Measurements from ENCODE around the gene CNR2. TPM values are rescaled to one million over a fixed set of nuclear protein-coding genes. Genes with fewer than 3 reads are reported as not detected.

CNR2 gene
- total and polyA plus RNA-seq, 2 of the 4 experiments (the other 2 are of a cell fraction), result not detected

- no peak overlapping the region for H3K4me2 ChIP-seq (ENCODE audit: low read depth, low read length)
- no peak overlapping the region for H2AK5ac ChIP-seq (ENCODE audit: low read depth, low read length)
- H3K79me1 ChIP-seq (ENCODE audit: low read depth in 1 of 2, low read length in 2 of 2), result no peaks in the 10 kb centered on the region
- H2AK9ac ChIP-seq (replicated peaks; ENCODE audit: low read depth, low read length, poor library complexity), result no peak overlapping the region
- ChIA-PET POLR2A (ENCODE audit: unreplicated experiment) (no interaction called here), CTCF (interaction anchor here (1.0 to 1.6 kb wide), 4 partner anchors 106 to 145 kb away, joined by 3 to 7 read pairs (median 4); no protein-coding TSS in a partner anchor)
- dilution Hi-C loops (cut with HindIII; ENCODE audit: low sequenced_read_pairs, unreplicated experiment), result no loop called here
- no peaks in the 10 kb centered on the region for H4K20me1 ChIP-seq (ENCODE audit: insufficient read depth, low read length)
- TF ChIP-seq POLR2A (IDR thresholded peaks at IDR 0.05; ENCODE audit: low read depth, low read length) (no peak), MAZ (IDR thresholded peaks at IDR 0.05; ENCODE audit: borderline replicate concordance, low read depth, low read length) (no peak), SMC3 (IDR thresholded peaks at IDR 0.05; ENCODE audit: low read depth, low read length) (peak; percentile 58), MXI1 (IDR thresholded peaks at IDR 0.05; ENCODE audit: borderline replicate concordance, low read depth, low read length) (no peak), CTCF (conservative IDR thresholded peaks at IDR 0.05; ENCODE audit: low read depth, low read length) (peak; percentile 67), RAD21 (IDR thresholded peaks at IDR 0.05; ENCODE audit: low read length) (peak; percentile 75), NFE2L2 (IDR thresholded peaks at IDR 0.05; ENCODE audit: low read depth, low read length) (no peak)
- BruUV-seq (replicated peaks), result no TSS peak
- no peak overlapping the region for H3K27ac ChIP-seq (ENCODE audit: insufficient read depth, low read length)
- no peak overlapping the region for H4K8ac ChIP-seq (ENCODE audit: low read depth in 2 of 2, low read length in 2 of 2)
- H3K4me3 ChIP-seq (ENCODE audit: insufficient read depth, low read depth, low read length), result no peak overlapping the region
- H3K4me1 ChIP-seq (ENCODE audit: control insufficient read depth, insufficient read depth, low read length), result peaks cover 2% of the 10 kb centered on the region; the same call in 1 of the 2 replicates
- peak overlapping the region; percentile 21 for H2AFZ ChIP-seq (replicated peaks; ENCODE audit: low read length, poor library complexity)
- H3K9me1 ChIP-seq (ENCODE audit: insufficient read depth, low read length), result 0 out of 2 replicates have a peak, but pooled peaks cover 4% of the 10 kb centered on the region
- H3K14ac ChIP-seq (replicated peaks; ENCODE audit: low read depth, low read length), result no peak overlapping the region
- no peak overlapping the region for H3K56ac ChIP-seq (ENCODE audit: extremely low read depth, insufficient read depth, low read length)
- in situ Hi-C loops (cut with MboI; ENCODE audit: low sequenced_read_pairs), result no loop called here
- no peak overlapping the region for H4K5ac ChIP-seq (ENCODE audit: low read depth, low read length)
- H3K4ac ChIP-seq (ENCODE audit: low read depth, low read length), result no peak overlapping the region
- no peaks in the 10 kb centered on the region for H3K36me3 ChIP-seq (ENCODE audit: control insufficient read depth, insufficient read depth, low read length)
- no peak overlapping the region for H3K9ac ChIP-seq (ENCODE audit: low read depth, low read length)
- ATAC-seq (ENCODE audit: low read depth) (peak; percentile 96), DNase-seq (peak; percentile 58)
- H2BK20ac ChIP-seq (ENCODE audit: low read depth, low read length), result no peak overlapping the region
- H2BK15ac ChIP-seq (ENCODE audit: low read depth, low read length), result no peak overlapping the region
- H3K18ac ChIP-seq (ENCODE audit: low read depth, low read length), result no peak overlapping the region
- no peak overlapping the region for H3K23ac ChIP-seq (ENCODE audit: low read depth, low read length)
- H2BK120ac ChIP-seq (ENCODE audit: low read depth, low read length), result no peak overlapping the region
- no peak overlapping the region for H4K91ac ChIP-seq (ENCODE audit: insufficient read depth, low read depth, low read length)
- 23% methylated on average over 3 of the region's 12 CpGs; no CpG with 5 or more reads in 1 of the 2 experiments for WGBS, 2 experiments (ENCODE audit: extremely low coverage in 2 of 2, insufficient read length in 1 of 2)
- no peaks in the 10 kb centered on the region for H3K9me3 ChIP-seq (ENCODE audit: control insufficient read depth, insufficient read depth, low read length)
- H2BK5ac ChIP-seq (ENCODE audit: low read depth, low read length, poor library complexity, severe bottlenecking), result no peak overlapping the region
- H3K27me3 ChIP-seq (ENCODE audit: control insufficient read depth, insufficient read depth, low read length), result peaks cover 5% of the 10 kb centered on the region
- intact Hi-C loops (cut with micrococcal nuclease), result loop anchor here (1.0 kb wide), 1 partner anchor 144 kb away; no protein-coding TSS in a partner anchor
Measured at GRCh38 chr1:23916209-23917131, 3.3 kb upstream of the CNR2 start.
